AG09309 (cell line): ENCODE data around the gene MBTPS1.

ENCODE experiments used
- DNase-seq: peaks from one replicate; pipeline ENCODE4 v3.0.0-alpha.2; 2010; ENCODE audit warnings: low read depth
- H3K4me3 ChIP-seq: 2 replicates; pipeline ENCODE4 v1.5.1; 2011; ENCODE audit warnings: mild to moderate bottlenecking, low read depth, low read length, moderate library complexity; ENCODE audit not compliant: control insufficient read depth
- TF ChIP-seq, protein P1 (sequence below): IDR thresholded peaks from 2 replicates; pipeline ENCODE4 v1.5.1; 2011; ENCODE audit warnings: mild to moderate bottlenecking, low read depth, low read length, inconsistent platforms; ENCODE audit not compliant: insufficient read depth, control insufficient read depth; ENCODE audit errors: missing control alignments

Gene MBTPS1

DNA sequence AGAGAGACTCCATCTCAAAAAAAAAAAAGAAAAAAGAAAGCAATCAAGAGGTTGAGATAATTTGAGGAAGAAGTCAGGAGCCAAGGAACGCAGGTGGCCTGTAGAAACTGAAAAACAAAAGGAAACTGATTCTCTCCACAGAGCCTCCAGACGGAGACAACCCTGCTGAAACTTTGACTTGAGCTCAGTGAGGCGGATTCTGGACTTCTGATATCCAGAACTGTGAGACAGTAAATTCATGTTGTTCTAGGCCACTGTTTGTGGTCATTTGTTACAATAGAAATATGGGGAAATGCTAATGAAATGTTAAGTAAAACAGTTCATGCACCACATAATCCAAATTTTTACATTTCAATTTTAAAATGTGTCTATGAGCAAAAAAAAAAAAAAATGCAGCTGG is 5.2 kb downstream of the MBTPS1 start:
- TF ChIP-seq, protein P1, sequence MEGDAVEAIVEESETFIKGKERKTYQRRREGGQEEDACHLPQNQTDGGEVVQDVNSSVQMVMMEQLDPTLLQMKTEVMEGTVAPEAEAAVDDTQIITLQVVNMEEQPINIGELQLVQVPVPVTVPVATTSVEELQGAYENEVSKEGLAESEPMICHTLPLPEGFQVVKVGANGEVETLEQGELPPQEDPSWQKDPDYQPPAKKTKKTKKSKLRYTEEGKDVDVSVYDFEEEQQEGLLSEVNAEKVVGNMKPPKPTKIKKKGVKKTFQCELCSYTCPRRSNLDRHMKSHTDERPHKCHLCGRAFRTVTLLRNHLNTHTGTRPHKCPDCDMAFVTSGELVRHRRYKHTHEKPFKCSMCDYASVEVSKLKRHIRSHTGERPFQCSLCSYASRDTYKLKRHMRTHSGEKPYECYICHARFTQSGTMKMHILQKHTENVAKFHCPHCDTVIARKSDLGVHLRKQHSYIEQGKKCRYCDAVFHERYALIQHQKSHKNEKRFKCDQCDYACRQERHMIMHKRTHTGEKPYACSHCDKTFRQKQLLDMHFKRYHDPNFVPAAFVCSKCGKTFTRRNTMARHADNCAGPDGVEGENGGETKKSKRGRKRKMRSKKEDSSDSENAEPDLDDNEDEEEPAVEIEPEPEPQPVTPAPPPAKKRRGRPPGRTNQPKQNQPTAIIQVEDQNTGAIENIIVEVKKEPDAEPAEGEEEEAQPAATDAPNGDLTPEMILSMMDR = no peak
- no peak for DNase-seq
- no peak overlapping the region for H3K4me3 ChIP-seq

DNA sequence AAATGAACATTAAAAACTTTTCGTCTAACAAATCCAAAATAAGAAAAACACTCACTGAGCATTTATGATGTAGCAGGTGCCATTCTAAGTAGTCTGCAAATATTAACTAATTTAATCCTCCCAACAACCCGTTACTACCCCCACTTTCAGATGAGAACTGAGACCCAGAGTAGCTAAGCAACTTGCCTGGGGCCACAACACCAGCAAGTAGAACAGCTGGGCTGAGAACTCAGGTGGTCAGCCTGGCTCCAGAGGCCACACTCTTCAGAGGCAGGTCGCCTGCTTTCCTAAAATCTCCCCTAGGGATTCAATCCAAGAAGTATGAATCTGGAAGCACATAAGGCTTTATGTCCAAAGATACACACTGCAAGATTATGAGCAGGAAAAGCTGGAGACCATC is 6.2 kb downstream of the MBTPS1 start:
- no peak for DNase-seq
- H3K4me3 ChIP-seq = no peak overlapping the region
- TF ChIP-seq, protein P1 = no peak

DNA sequence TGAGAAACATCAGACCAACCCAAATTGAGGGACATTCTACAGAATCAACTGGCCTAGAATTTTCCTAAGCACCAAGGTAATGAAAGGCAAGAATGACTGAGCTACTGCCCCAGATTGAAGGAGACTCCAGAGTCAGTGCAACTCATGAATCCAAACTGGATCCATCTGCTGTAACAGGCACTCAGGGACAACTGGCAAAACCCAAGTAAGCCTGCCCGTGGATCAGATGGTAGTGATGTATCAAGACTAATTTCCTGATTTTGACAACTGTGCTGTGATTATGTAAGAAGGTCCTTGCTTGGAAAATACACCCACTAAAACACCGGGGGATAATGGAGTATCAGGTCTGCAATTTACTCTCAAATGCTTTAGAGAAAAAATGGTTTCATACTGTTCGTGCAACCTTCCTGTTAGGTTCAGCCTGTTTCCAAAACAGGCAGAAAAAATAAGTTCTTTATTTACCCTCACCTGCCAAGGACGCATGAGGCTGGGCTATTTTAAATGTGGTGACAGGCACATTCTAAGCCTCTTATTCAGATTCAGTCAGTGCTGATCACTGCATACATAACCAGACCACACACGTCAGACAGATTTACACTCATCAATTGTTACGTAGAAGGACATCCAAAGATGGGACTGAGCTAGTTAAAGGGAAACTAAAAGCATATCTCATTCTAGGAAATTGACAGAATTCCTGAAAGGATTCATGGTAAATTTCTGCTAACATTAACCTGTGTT is 7.0 kb downstream of the MBTPS1 start:
- no peak for DNase-seq
- TF ChIP-seq, protein P1 = no peak
- H3K4me3 ChIP-seq = no peak overlapping the region

DNA sequence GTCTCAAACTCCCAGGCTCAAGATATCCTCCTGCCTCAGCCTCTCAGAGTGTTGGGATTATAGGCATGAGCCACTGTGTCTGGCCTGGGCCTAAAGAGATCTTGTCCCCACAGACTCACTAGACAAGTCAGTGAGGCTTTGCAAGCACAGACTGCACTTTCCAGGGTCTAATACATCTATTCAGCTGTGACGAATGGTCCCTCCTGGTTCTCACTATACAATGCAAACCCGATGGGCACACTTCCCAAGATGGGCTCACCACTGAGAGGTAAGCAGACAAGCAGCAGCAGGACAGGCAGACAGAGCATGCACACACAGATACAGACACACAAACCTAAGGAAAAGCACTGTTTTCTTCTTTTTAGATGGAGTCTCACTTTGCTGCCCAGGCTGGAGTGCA is 8.8 kb downstream of the MBTPS1 start:
- H3K4me3 ChIP-seq = no peak overlapping the region
- DNase-seq = no peak
- TF ChIP-seq, protein P1 = no peak

DNA sequence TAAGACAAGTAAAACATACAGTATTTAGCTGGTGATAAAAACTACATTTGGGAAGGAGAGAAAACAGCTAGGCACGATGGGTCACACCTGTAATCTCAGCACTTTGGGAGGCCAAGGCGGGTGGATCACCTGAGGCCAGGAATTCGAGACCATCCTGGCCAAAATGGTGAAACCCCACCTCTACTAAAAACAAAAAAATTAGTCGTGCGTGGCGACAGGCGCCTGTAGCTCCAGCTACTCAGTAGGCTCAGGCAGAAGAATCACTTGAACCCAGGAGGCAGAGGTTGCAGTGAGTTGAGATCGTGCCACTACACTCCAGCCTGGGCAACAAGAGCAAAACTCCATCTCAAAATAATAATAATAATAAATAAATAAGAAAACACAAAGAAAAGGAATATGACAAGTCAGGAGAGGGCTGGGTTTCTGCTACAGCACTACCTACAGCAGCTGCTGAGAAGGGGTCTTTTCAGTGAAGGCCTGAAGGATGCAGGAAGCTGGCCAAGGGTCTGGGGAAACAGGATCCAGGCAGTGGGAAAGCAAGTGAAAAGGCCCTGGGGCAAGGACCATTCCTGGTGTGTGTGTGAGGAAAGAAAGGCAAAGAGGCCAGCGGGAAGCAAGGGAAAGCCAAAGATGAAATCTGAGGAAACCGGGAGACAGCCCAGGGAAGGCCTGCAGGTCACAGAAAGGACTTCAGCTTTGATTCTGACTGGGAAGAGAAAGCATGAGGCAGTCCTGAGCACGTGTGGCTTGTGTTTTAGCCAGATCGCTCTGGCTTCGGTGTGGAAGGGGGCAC is 10.6 kb downstream of the MBTPS1 start:
- H3K4me3 ChIP-seq = no peak overlapping the region

DNA sequence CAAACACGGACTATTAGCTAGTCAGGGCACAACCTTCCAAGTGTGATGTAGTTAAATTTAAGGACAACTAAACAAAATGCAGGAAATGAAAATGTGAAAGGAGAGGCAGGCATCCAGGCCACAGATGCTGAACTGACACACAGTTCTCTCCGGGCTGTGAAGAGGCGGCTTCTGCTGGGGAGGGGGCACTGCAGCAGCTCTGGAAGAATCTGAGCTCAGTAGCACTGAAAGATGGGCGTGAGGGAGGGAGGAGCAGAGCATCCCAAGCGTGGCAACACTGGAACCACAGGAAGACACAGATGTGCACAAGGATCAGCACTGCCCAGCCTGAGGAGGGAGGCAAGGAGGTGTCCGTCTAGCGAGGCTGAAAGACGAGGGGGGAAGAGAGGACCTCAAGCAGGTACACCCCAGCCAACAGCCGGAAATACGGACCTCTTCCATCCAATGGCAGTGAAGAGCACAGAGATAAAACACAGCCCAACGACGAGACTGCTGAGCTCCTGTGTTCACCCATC is 11.4 kb downstream of the MBTPS1 start:
- H3K4me3 ChIP-seq = no peak overlapping the region
- no peak for DNase-seq
- TF ChIP-seq, protein P1 = no peak

More for the DNA sequence above, 10.6 kb downstream of the MBTPS1 start:
- DNase-seq = no peak
- TF ChIP-seq, protein P1 = no peak
